ENCODE measurements around the gene COL23A1.
"Not testable (repeated sequence)": the region's sequence is repeated elsewhere in the genome, so short reads cannot be mapped to it uniquely, and the experiment has no call there.

The COL23A1 gene

DNA sequence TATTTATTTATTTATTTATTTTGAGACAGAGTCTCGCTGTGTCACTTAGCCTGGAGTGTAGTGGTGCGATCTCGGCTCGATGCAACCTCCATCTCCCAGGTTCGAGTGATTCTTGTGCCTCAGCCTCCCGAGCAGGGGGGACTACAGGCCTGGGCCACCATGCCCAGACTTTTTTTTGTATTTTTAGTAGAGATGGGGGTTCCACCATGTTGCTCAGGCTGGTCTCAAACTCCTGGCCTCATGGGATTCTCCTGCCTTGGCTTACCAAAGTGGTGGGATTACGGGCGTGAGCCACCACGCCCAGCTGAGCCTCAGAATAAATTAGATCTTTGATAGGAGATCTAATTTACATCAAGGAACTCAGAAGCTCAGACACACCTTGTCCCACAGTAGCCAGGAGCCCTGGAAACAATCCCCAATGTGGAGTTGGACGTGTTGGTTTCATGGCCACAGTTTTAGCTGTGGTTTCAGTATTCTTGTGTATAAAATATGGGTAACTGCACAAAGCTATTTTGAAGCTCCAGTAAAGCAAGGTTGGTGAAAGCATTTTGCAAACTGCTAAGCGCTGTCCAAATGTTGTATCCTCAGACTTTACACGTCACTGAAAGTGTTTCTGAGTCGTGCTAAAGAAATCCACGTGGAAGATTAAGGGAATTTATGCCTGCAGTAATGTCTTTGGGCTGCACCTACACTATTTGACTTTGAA is 388.8 kb downstream of the COL23A1 start:
- DNase-seq = no peak

DNA sequence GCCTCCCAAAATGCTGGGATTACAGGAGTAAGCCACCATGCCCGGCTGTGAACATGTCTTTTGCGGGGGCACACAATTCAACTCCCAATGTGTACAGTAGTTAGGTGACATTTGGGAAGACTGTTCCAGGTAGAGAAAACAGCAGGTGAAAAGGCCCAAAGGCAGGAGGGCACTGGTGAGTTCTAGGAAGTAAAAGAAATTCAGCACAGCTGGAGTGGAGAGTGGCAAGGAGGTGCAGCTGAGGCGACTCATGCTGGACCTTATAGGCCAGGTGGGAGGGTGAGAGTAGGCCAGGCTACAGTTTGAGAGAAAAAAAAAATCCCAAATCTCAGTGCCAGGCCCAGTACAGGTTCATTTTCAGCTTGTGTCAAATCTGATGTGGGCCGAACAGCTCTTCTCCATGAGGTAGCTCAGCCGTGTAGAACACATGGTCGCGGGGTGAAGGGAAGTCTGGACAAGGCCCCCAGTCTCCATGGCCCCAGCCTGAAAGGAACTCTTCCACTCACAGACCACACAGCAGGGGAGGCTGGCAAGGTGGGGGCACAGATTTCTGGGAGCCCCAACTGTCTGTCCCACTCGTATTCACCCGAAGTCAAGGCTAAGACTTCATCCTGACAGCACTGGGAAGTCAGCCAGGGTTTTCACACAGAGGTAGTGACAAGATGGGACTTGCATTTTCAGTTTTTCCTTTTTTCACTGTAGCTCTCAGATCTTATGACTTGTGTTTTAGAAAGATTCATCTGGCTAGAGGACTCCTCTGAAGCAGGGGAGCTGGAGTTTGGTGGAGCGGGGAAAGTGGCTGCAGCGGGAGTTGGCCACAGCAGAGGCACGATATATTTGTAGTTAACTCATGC is 390.4 kb downstream of the COL23A1 start:
- DNase-seq = no peak

DNA sequence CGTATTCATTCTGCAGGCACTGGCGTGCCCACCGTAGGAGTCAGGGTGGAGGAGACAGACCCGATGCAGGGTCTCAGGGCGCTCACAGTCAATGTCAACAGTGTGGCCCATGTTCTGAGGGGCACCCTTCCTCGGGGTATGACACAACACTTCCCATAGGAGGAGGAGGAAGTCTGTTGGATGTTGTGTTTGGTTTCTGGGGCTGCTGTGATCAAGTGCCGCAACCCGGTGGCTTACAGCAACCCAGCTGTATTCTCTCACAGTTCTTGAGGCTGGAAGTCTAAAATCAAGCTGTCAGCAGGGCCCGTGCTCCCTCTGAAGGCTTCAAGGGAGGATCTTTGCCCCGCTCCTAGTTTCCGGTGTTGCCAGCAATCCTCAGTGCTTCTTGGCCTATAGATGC is 391.5 kb downstream of the COL23A1 start:
- DNase-seq = no peak

DNA sequence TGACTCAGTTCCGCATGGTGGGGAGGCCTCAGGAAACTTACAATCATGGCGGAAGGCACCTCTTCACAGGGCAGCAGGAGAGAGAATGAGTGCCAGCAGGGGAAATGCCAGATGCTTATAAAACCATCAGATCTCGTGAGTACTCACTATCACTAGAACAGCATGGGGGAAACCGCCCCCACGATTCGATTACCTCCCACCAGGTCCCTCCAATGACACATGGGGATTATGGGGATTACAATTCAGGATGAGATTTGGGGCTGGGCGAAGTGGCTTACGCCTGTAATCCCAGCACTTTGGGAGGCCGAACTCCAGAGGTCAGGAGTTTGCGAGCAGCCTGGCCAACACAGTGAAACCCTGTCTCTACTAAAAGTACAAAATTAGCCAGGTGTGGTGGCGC is 392.0 kb downstream of the COL23A1 start:
- DNase-seq = not testable (repeated sequence)

DNA sequence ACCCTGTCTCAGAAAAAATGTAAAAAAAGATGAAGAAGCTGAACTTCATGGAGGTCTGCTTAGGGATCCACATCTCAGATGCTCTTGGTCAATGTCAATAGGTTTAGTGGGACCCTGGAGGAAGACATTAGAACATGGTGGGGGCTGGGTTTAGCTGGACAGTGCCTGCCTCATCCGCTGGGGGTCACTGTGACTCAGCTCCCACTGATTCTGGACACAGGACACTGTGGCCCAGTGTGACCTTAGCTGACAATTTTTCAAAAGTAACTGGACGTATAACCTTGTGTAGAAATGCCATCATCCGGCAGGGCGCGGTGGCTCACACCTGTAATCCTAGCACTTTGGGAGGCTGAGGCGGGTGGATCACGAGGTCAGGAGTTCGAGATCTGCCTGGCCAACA is 393.2 kb downstream of the COL23A1 start:
- no peak for DNase-seq

GRCh38 chr5:178196281-178196812 is 393.8 kb downstream of the COL23A1 start:
- DNase-seq = no peak

- no peak for DNase-seq
Measured at GRCh38 chr5:178194026-178194425, 396.2 kb downstream of the COL23A1 start.

DNA sequence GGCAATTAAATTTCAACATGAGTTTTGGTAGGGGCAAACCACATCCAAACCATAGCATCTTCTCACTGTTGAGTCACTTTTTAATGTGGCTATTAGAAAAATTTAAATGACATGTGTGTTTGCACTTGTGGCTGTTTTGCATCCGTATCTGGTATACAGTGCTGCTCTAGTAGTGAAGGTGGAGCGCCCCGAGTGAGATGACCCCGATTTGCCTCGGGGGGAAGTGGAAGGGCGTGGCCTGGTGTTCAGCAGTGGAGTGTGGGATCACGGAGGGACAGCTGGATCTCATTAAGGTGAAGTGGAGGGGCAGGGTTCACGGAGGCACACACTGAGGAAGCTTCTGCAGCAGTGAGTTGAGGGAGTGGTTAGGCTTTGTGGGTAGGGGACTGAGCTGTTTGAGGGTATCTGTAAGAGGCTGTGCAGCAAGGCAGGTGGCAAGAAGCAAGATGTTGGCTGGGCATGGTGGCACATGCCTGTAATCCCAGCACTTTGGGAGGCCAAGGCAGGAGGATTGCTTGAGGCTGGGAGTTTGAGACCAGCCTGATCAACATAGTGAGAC is 396.9 kb downstream of the COL23A1 start:
- no peak for DNase-seq

GRCh38 chr5:178192787-178193186 is 397.4 kb downstream of the COL23A1 start:
- no peak for DNase-seq

DNA sequence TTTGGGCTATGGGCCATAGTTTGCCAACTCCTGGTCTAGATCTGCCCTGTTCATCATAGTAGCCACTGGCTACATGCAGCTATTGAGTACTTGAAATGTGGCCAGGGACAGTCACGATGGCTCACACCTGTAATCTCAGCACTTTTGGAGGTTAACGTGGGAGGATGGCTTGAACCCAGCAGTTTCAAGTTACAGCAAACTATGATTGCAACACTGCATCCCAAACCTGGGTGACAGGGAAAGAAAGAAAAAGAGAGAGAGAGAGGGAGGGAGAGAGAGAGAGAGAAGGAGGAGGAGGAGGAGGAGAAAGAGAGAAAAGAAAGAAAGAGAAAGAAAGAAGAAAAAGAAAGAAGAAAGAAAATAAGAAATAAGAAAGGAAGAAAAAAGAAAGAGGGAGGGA is 397.9 kb downstream of the COL23A1 start:
- DNase-seq = no peak

DNA sequence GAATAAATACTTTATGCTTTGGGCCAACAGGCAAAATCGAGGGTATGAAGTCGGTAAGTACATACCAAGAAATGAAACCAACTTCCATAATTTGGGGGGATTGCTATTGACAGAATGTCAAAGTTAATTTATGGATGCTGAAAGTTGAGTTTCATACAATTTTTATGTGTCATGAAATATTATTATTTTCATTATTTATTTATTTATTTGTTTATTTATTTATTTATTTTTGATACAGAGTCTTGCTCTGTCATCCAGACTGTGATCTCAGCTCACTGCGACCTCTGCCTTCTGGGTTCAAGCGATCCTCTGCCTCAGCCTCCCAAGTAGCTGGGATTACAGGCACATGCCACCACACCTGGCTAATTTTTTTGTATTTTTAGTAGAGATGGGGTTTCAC is 398.5 kb downstream of the COL23A1 start:
- DNase-seq = no peak

GRCh38 chr5:178189433-178189832 is 400.8 kb downstream of the COL23A1 start:
- DNase-seq = no peak

All from NCI-H345 (cell line).